Measurements from ENCODE around the gene FAM131A.
A peak's percentile ranks its signal among the peaks of the same experiment; 100 is the strongest.

Gene FAM131A

GRCh38 chr3:184337399-184337714 is at the start of gene FAM131A:
Gene FAM131A (plus strand): TSS chr3:184337600. CDS start chr3:184337631, 31 bp downstream.
- DNase-seq (ENCODE audit: low read depth in 3 of 3, low spot score in 1 of 3): no peak

GRCh38 chr3:184289426-184289938 is 47.9 kb upstream of the FAM131A start:
- peak in 2 of 3 donors; percentile 20 to 61 for DNase-seq (ENCODE audit: low read depth in 3 of 3, low spot score in 1 of 3)

- DNase-seq (ENCODE audit: low read depth in 3 of 3, low spot score in 1 of 3): no peak
These were observed 47.1 kb upstream of the FAM131A start for GRCh38 chr3:184290331-184290730.

GRCh38 chr3:184291044-184291737 is 46.2 kb upstream of the FAM131A start:
- DNase-seq (ENCODE audit: low read depth in 3 of 3, low spot score in 1 of 3): no peak

- no peak for DNase-seq (ENCODE audit: low read depth in 3 of 3, low spot score in 1 of 3)
These were observed 45.5 kb upstream of the FAM131A start for GRCh38 chr3:184291738-184292445.

DNA sequence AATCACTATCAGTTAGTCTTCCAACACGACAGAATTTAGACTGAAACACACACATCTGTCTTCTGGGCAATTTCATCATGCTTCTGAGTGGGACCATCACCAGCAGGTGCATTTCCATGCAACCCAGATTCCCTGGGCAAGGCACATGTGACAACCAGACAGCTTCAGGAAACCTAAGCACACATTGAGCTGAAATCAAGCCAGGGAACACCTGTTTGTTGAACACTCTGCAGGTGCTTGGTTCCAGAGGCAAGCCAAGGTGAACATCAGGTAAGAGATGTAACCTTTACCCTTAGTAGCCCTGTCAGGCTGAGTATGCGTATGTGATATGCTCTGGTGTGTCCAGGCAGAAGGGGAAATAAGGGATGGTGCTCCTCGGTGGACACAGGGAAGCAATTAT is 41.6 kb upstream of the FAM131A start:
- no peak for DNase-seq (ENCODE audit: low read depth in 3 of 3, low spot score in 1 of 3)

DNA sequence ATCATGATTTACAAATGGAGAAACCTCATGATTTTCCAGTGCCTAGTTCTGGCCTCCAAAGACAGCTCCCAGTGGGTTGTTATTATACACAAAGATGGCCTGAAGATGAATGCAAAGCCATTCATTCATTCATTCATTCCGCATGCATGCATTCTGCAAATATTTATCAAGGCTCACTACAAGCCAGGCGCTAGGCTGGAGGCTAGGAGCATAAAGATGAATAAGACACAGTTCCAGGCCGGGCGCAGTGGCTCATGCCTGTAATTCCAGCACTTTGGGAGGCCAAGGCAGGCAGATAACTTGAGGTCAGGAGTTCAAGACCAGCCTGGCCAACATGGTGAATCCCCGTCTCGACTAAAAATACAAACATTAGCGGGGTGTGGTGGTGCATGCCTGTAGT is 40.8 kb upstream of the FAM131A start:
- DNase-seq (ENCODE audit: low read depth in 3 of 3, low spot score in 1 of 3): no peak

DNA sequence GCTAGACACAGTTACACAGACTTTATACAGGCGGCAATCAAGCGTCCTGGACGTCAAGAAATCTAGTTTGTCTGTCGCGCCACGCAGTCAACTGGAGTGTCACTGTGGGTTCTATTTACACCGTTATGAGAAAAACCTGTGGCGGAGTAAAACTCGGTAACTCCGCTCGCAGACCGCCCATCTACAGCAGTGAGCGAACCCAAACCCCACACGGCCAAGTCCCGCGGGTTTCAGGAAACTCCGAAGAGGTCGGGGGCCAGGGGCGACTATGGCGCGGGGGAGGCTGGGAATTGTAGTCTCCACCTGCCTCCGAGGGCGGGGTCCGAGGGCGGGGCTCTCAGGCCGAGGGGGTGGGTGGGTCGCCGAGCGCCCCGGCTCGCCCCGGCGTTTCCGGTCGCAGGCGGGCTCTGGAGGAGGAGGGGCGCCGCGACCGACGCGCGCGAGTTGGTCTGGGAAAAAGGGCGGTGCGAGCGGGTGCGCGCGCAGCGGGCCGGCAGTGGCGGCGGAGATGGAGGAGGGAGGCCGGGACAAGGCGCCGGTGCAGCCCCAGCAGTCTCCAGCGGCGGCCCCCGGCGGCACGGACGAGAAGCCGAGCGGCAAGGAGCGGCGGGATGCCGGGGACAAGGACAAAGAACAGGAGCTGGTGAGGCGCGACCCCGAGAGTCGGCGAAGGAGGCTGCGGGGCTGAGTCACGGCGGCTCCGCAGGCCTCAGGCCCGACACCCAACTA is 38.5 kb upstream of the FAM131A start, which contains the start of gene PSMD2:
TSS of gene PSMD2 (plus strand) at position 483 of the 729 bp plus-strand sequence. CDS start at position 509, 26 bp downstream.
- peak; percentile 96 to 97 (median 96) for DNase-seq (ENCODE audit: low read depth in 3 of 3, low spot score in 1 of 3)

- no peak for DNase-seq (ENCODE audit: low read depth in 3 of 3, low spot score in 1 of 3)
These were observed 37.7 kb upstream of the FAM131A start for GRCh38 chr3:184299488-184300377.

DNA sequence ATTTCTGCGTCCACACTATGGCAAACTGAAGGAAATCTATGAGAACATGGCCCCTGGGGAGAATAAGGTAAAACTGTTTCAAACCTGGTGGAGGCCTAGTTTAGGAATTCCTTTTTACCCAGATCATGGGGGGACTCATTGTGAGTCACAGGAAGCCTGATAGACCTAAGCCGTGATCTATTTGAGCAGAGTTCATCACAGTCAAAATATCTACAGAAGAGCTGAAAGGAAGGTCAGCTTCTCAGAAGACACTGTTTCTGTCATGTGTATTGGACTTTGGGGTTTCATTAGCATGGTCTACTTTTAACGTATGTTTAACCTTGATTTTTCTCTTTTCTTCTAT is 37.1 kb upstream of the FAM131A start:
- DNase-seq (ENCODE audit: low read depth in 3 of 3, low spot score in 1 of 3): no peak

GRCh38 chr3:184305577-184305976 is 31.8 kb upstream of the FAM131A start:
- DNase-seq (ENCODE audit: low read depth in 3 of 3, low spot score in 1 of 3): no peak

GRCh38 chr3:184306341-184306972 is 30.9 kb upstream of the FAM131A start:
- no peak for DNase-seq (ENCODE audit: low read depth in 3 of 3, low spot score in 1 of 3)

- no peak for DNase-seq (ENCODE audit: low read depth in 3 of 3, low spot score in 1 of 3)
These were observed 29.5 kb upstream of the FAM131A start for GRCh38 chr3:184307915-184308314.

DNA sequence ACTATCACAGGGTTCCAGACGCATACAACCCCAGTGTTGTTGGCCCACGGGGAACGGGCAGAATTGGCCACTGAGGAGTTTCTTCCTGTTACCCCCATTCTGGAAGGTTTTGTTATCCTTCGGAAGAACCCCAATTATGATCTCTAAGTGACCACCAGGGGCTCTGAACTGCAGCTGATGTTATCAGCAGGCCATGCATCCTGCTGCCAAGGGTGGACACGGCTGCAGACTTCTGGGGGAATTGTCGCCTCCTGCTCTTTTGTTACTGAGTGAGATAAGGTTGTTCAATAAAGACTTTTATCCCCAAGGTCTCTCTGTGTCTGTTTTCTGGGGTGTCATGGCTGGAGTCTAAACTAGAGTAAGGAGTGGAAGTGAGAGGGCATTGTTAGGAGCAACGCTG is 28.7 kb upstream of the FAM131A start:
- DNase-seq (ENCODE audit: low read depth in 3 of 3, low spot score in 1 of 3): no peak

- no peak for DNase-seq (ENCODE audit: low read depth in 3 of 3, low spot score in 1 of 3)
These were observed 25.8 kb upstream of the FAM131A start for GRCh38 chr3:184311633-184312032.

- DNase-seq (ENCODE audit: low read depth in 3 of 3, low spot score in 1 of 3): peak; percentile 77 to 90 (median 88)
These were observed 23.1 kb upstream of the FAM131A start, which contains the start of gene EIF4G1 for GRCh38 chr3:184314363-184314699. Gene EIF4G1 (plus strand): TSS chr3:184314606. CDS start chr3:184315797, 1,191 bp downstream.

DNA sequence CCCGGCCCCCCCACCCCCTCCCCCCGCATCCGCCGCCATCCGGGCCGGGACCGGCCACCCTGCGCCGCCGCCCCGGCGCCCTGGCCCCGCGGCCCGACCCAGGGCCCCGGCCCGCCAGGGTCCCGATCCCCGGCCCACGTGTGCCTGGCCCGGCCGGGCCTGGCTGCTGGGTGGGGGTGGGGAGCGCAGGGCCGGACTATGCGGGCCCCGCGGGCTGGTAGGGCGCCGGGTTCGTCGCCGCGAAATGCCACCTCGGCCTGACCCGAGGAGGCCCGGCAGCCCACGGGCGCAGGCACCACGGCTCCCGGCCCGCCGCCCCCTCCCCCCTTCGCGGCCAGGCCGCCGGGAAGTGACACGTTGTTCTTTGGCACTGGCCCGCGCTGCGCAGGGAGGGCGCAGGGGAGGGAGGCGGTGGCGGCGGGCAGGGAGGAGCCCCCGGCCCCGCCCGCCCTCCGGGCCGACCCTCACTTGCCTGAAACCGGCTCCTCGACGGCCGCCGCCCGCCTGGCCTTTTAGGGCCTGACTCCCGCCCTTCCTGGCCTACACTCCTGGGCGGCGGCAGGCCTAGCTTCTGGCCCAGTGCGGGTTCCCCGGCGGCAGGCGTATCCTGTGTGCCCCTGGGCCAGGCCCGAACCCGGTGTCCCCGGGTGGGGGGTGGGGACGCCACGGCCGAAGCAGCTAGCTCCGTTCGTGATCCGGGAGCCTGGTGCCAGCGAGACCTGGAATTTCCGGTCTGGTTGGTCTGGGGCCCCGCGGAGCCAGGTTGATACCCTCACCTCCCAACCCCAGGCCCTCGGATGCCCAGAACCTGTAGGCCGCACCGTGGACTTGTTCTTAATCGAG is 22.5 kb upstream of the FAM131A start:
- DNase-seq (ENCODE audit: low read depth in 3 of 3, low spot score in 1 of 3): peak in 1 of 3 donors; percentile 50

DNA sequence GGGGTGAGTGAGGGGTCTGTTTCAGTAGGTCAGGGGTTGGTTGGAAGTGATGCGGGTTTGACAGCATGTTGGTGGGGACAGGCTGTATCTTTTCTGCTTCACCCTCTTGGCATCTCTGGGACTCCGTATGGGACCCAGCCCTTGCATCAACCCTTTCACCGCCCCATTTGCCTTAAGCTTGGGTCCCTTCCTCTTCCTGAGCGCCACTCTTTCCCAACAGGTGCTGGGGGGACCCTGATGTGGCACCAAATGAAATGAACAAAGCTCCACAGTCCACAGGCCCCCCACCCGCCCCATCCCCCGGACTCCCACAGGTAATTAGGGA is 21.9 kb upstream of the FAM131A start:
- no peak for DNase-seq (ENCODE audit: low read depth in 3 of 3, low spot score in 1 of 3)

DNA sequence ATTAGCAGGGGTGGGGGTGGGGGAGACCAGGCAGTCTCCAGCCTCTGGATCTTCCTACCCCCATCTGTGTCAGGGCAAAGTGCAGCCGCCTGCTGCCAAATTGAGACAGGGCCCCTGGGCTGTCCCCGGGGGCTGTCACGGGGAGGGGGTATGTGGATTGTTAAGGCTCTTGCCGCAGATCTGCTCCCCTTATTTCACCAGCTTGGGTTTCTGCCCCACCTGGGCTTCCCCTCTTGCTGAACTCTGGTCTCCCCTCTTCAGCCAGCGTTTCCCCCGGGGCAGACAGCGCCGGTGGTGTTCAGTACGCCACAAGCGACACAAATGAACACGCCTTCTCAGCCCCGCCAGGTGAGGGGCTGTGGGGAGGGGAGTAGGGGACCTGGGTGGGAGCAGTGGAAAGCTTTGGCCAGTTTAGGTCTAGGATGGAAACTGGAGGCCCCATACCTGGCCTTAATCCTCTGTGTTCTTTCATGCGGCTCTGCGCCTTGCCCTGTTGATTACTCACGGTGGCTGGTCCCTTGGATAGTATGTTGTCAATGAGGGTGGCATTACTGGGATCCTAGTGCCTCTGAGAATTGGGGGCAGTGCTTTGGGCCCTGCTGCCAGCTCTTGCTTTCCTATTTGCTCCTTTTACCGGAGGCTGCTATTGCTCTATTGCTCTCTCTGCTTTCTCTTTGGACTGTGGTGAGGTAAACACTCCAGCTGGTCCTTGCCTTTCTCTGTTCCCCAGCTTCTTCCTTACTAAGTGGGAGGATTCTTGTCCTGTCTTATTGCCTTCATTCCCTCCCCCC is 21.3 kb upstream of the FAM131A start:
- DNase-seq (ENCODE audit: low read depth in 3 of 3, low spot score in 1 of 3): no peak
